RWPE2 (cell line): ENCODE results near the gene RASGRF2.

Experiments
- ATAC-seq: fragments of 200-7000 bp; cut with Tn5 transposase; 3 replicates; pipeline ENCODE4 v1.9.1; 2021; ENCODE audit warnings: low read depth
- DNase-seq: peaks from one replicate; pipeline ENCODE4 v3.0.0-alpha.2; 2020; ENCODE audit warnings: low spot score
- H3K27ac ChIP-seq: fragments of 450-650 bp; 2 replicates; pipeline ENCODE4 v1.5.1; 2017; ENCODE audit warnings: mild to moderate bottlenecking; ENCODE audit not compliant: poor library complexity, severe bottlenecking
- H3K27me3 ChIP-seq: fragments of 250-450 bp; sonication (Bioruptor Pico); 2 replicates; pipeline ENCODE4 v1.5.1; 2021; ENCODE audit warnings: mild to moderate bottlenecking, moderate library complexity; ENCODE audit not compliant: insufficient read depth, poor library complexity, severe bottlenecking
- H3K36me3 ChIP-seq: fragments of 250-450 bp; sonication (Bioruptor Pico); 2 replicates; pipeline ENCODE4 v1.5.1; 2020; ENCODE audit warnings: low read depth, mild to moderate bottlenecking, moderate library complexity
- H3K4me1 ChIP-seq: fragments of 250-450 bp; sonication (Bioruptor Pico); 2 replicates; pipeline ENCODE4 v1.5.1; 2021; ENCODE audit warnings: mild to moderate bottlenecking, moderate library complexity; ENCODE audit not compliant: insufficient read depth, poor library complexity, severe bottlenecking
- H3K4me3 ChIP-seq: fragments of 250-450 bp; sonication (Bioruptor Pico); 2 replicates; pipeline ENCODE4 v1.5.1; 2021; ENCODE audit warnings: mild to moderate bottlenecking, moderate library complexity; ENCODE audit not compliant: severe bottlenecking
- H3K9me3 ChIP-seq: fragments of 250-450 bp; sonication (Bioruptor Pico); 2 replicates; pipeline ENCODE4 v1.5.1; 2021; ENCODE audit warnings: mild to moderate bottlenecking, moderate library complexity; ENCODE audit not compliant: severe bottlenecking
- CTCF ChIP-seq: fragments of 450-650 bp; IDR thresholded peaks from one replicate; pipeline ENCODE4 v1.5.1; 2017; ENCODE audit warnings: mild to moderate bottlenecking, moderate library complexity; ENCODE audit not compliant: poor library complexity, severe bottlenecking

The RASGRF2 gene

GRCh38 chr5:81177061-81177460 lies 216.9 kb downstream of the RASGRF2 start:
- no peak for DNase-seq
- H3K27ac ChIP-seq, result no peak overlapping the region
- no peaks in the 10 kb centered on the region for H3K4me1 ChIP-seq
- ATAC-seq, result no peak
- H3K36me3 ChIP-seq, result no peaks in the 10 kb centered on the region
- no peaks in the 10 kb centered on the region for H3K9me3 ChIP-seq
- no peak overlapping the region for H3K4me3 ChIP-seq
- no peaks in the 10 kb centered on the region for H3K27me3 ChIP-seq
- TF ChIP-seq CTCF, result no peak

- H3K36me3 ChIP-seq, result no peaks in the 10 kb centered on the region
- no peaks in the 10 kb centered on the region for H3K27me3 ChIP-seq
- DNase-seq (no peak), ATAC-seq (no peak)
- H3K27ac ChIP-seq, result no peak overlapping the region
- H3K4me3 ChIP-seq, result no peak overlapping the region
- no peaks in the 10 kb centered on the region for H3K4me1 ChIP-seq
- no peak for TF ChIP-seq CTCF
- H3K9me3 ChIP-seq, result no peaks in the 10 kb centered on the region
Observed at GRCh38 chr5:81179959-81180358, 219.8 kb downstream of the RASGRF2 start.

- H3K4me3 ChIP-seq, result no peak overlapping the region
- TF ChIP-seq CTCF, result no peak
- H3K4me1 ChIP-seq, result no peaks in the 10 kb centered on the region
- H3K27me3 ChIP-seq, result no peaks in the 10 kb centered on the region
- H3K36me3 ChIP-seq, result no peaks in the 10 kb centered on the region
- ATAC-seq (no peak), DNase-seq (no peak)
- H3K27ac ChIP-seq, result no peak overlapping the region
- no peaks in the 10 kb centered on the region for H3K9me3 ChIP-seq
Observed at GRCh38 chr5:81180780-81181460, 220.8 kb downstream of the RASGRF2 start.

- H3K4me1 ChIP-seq, result no peaks in the 10 kb centered on the region
- H3K9me3 ChIP-seq, result no peaks in the 10 kb centered on the region
- no peaks in the 10 kb centered on the region for H3K27me3 ChIP-seq
- ATAC-seq, result 0 out of 3 replicates have a peak, but pooled peaks have one; percentile 35
- no peak for DNase-seq
- no peak overlapping the region for H3K4me3 ChIP-seq
- H3K27ac ChIP-seq, result no peak overlapping the region
- H3K36me3 ChIP-seq, result no peaks in the 10 kb centered on the region
- TF ChIP-seq CTCF, result no peak
Observed at GRCh38 chr5:81181576-81182316, 221.6 kb downstream of the RASGRF2 start.
